GM12878 (cell line): Measurements from ENCODE around the gene PRR15. TPM values are rescaled to one million over a fixed set of nuclear protein-coding genes. Genes with fewer than 3 reads are reported as not detected.

Experiments used
- ATAC-seq: fragments of 200-7000 bp; cut with Tn5 transposase; 3 replicates; pipeline ENCODE4 v1.9.1; 2020; ENCODE audit warnings: mild to moderate bottlenecking, moderate library complexity
- BruUV-seq: library from RNA; stranded (reverse); fragments of 400-500 nt; replicated peaks from 2 replicates; lab custom pipeline; 2021; lab: Mats Ljungman, UMichigan
- CTCF ChIA-PET: fragments of 300-600 bp; sonication (Branson Sonifier 250); formaldehyde crosslinking; extraction: SDS; loops from one replicate; lab custom pipeline; 2021; ENCODE audit warnings: inconsistent platforms; lab: Yijun Ruan, JAX
- POLR2A ChIA-PET: fragments of 350-600 bp; formaldehyde crosslinking; extraction: SDS; loops from one replicate; lab custom pipeline; 2021; ENCODE audit warnings: inconsistent platforms; lab: Charles Lee
- RAD21 ChIA-PET: fragments of 300-600 bp; sonication (Branson Sonifier 250); formaldehyde crosslinking; loops from one replicate; lab custom pipeline; 2023; ENCODE audit warnings: antibody characterized with exemption; ENCODE audit not compliant: unreplicated experiment; lab: Charles Lee
- SMC1A ChIA-PET: fragments of 300-600 bp; sonication (Branson Sonifier 250); formaldehyde crosslinking; loops from one replicate; lab custom pipeline; 2023; ENCODE audit not compliant: unreplicated experiment, uncharacterized antibody; lab: Charles Lee
- DNase-seq: peaks from one replicate; pipeline ENCODE4 v3.0.0-alpha.2; 2011; ENCODE audit warnings: low read depth, low spot score
- FAIRE-seq: peaks from 3 replicates; lab custom pipeline; 2011; peaks lifted over from hg19 to GRCh38; lab: Jason Lieb, UNC
- H2AFZ ChIP-seq: 2 replicates; pipeline ENCODE4 v1.6.0; 2011; ENCODE audit warnings: low read depth, low read length, control low read depth; ENCODE audit not compliant: control insufficient read depth
- H3K27ac ChIP-seq: 2 replicates; pipeline ENCODE4 v1.5.1; 2011; ENCODE audit warnings: control low read depth; ENCODE audit not compliant: control insufficient read depth, insufficient read depth
- H3K27me3 ChIP-seq, 2 experiments: replicated peaks in 1 of 2; 2 replicates each; pipeline versions ENCODE4 v1.6.0 to v1.6.1; 2011; ENCODE audit warnings: low read length in 1 of 2; ENCODE audit not compliant: control insufficient read depth in 2 of 2, insufficient read depth in 2 of 2
- H3K36me3 ChIP-seq, 2 experiments: 2 replicates each; pipeline ENCODE4 v1.5.1; 2011; ENCODE audit warnings: low read length in 1 of 2; ENCODE audit not compliant: control insufficient read depth in 2 of 2, insufficient read depth in 2 of 2
- H3K4me1 ChIP-seq: 2 replicates; pipeline ENCODE4 v1.6.1; 2011; ENCODE audit warnings: mild to moderate bottlenecking, low read length, moderate library complexity, mixed read lengths; ENCODE audit not compliant: control insufficient read depth, insufficient read depth
- H3K4me2 ChIP-seq: 2 replicates; pipeline ENCODE4 v1.6.0; 2011; ENCODE audit warnings: control low read depth; ENCODE audit not compliant: control insufficient read depth, insufficient read depth
- H3K4me3 ChIP-seq: fragments of 200-600 bp; sonication (generic); 2 replicates; pipeline ENCODE4 v1.5.1; 2016
- H3K79me2 ChIP-seq: 2 replicates; pipeline ENCODE4 v1.6.0; 2011; ENCODE audit warnings: low read length; ENCODE audit not compliant: control insufficient read depth, insufficient read depth
- H3K9ac ChIP-seq: 2 replicates; pipeline ENCODE4 v1.8.0; 2011; ENCODE audit warnings: low read length, control low read depth, mixed read lengths; ENCODE audit not compliant: control insufficient read depth, insufficient read depth
- H3K9me3 ChIP-seq: replicated peaks from 3 replicates; pipeline ENCODE4 v1.5.1; 2011; ENCODE audit warnings: mild to moderate bottlenecking, low read length; ENCODE audit not compliant: control insufficient read depth, insufficient read depth
- H4K20me1 ChIP-seq: 2 replicates; pipeline ENCODE4 v1.6.0; 2011; ENCODE audit not compliant: control insufficient read depth, insufficient read depth
- ASH2L ChIP-seq: fragments of 300-600, 200-600 bp; sonication (generic); IDR thresholded peaks from 2 replicates; pipeline ENCODE4 v1.6.1; 2017; ENCODE audit warnings: low read depth, mild to moderate bottlenecking, borderline replicate concordance
- BACH1 ChIP-seq: fragments of 450-650 bp; IDR thresholded peaks from 2 replicates; pipeline ENCODE4 v1.6.1; 2017; ENCODE audit warnings: mild to moderate bottlenecking, borderline replicate concordance
- CBX5 ChIP-seq: sonication (generic); IDR thresholded peaks from 2 replicates; pipeline ENCODE4 v1.6.1; 2016; ENCODE audit warnings: low read depth, moderate library complexity, mild to moderate bottlenecking, inconsistent platforms
- CHD4 ChIP-seq: fragments of 200-600 bp; sonication (generic); IDR thresholded peaks from 2 replicates; pipeline ENCODE4 v1.6.1; 2016; ENCODE audit warnings: mild to moderate bottlenecking
- EGR1 ChIP-seq, 2 experiments: IDR thresholded peaks; 1 replicate in 1 of 2; 2 replicates in 1 of 2; pipeline ENCODE4 v1.6.1; 2011 to 2012; ENCODE audit warnings: low read depth in 2 of 2, low read length in 2 of 2, borderline replicate concordance in 1 of 2, mild to moderate bottlenecking in 1 of 2, moderate library complexity in 1 of 2
- MTA3 ChIP-seq: IDR thresholded peaks from 2 replicates; pipeline ENCODE4 v1.6.1; 2012; ENCODE audit warnings: low read length, inconsistent platforms, borderline replicate concordance
- NFIC ChIP-seq: IDR thresholded peaks from 2 replicates; pipeline ENCODE4 v1.6.1; 2012; ENCODE audit warnings: low read depth, mild to moderate bottlenecking, inconsistent platforms, low read length, moderate library complexity
- NR2F1 ChIP-seq: fragments of 450-650 bp; conservative IDR thresholded peaks from 2 replicates; pipeline ENCODE4 v1.6.1; 2017; ENCODE audit warnings: mild to moderate bottlenecking
- RAD51 ChIP-seq: fragments of 450-650 bp; IDR thresholded peaks from 2 replicates; pipeline ENCODE4 v1.6.1; 2016; ENCODE audit warnings: moderate library complexity, mild to moderate bottlenecking, inconsistent platforms
- RFX5 ChIP-seq: IDR thresholded peaks from 2 replicates; pipeline ENCODE4 v1.6.1; 2011; ENCODE audit warnings: low read depth, low read length, improper control_type of control experiment
- RUNX3 ChIP-seq: IDR thresholded peaks from 2 replicates; pipeline ENCODE4 v1.6.1; 2012; ENCODE audit warnings: low read length, inconsistent platforms
- TARDBP ChIP-seq: IDR thresholded peaks from 2 replicates; pipeline ENCODE4 v1.6.1; 2016; ENCODE audit warnings: borderline replicate concordance
- WRNIP1 ChIP-seq: IDR thresholded peaks from 2 replicates; pipeline ENCODE4 v1.6.1; 2011; ENCODE audit warnings: low read depth, low read length, improper control_type of control experiment, borderline replicate concordance
- ZBED1 ChIP-seq: IDR thresholded peaks from 2 replicates; pipeline ENCODE4 v1.6.1; 2016; ENCODE audit warnings: borderline replicate concordance
- WGBS: methylation state at CpG from one replicate; pipeline ENCODE4 v1.1.6; 2016; ENCODE audit warnings: low lambda C conversion rate; ENCODE audit not compliant: insufficient replicate concordance, insufficient coverage; ENCODE audit errors: missing lambda C conversion rate; 5-methylcytosine and 5-hydroxymethylcytosine counted together
- in situ Hi-C: fragments of 300-500 bp; cut with MboI; formaldehyde crosslinking; loops from 9 replicates; pipeline ENCODE4 v1.14.3; 2018; ENCODE audit warnings: mixed read lengths
- intact Hi-C: fragments of 100-400 bp; cut with micrococcal nuclease; formaldehyde crosslinking; loops from one replicate; pipeline ENCODE4 v1.14.2; 2022; ENCODE audit not compliant: unreplicated experiment
- polyA plus RNA-seq, 11 experiments: library from polyadenylated mRNA; depleted of rRNA in 4 of 11; unstranded in 6 of 11; stranded (reverse) in 5 of 11; fragments of >200 nt; fragmentation: Nextera tagmentation in 4 of 11; fragmentation: Illumina TruSeq in 1 of 11; extraction: Ambion mirVana in 4 of 11; extraction: Trizol in 1 of 11; gene quantifications; 1 replicate in 1 of 11; 2 replicates in 10 of 11; pipeline versions ENCODE4 v1.2.1 to v1.2.3, GENCODE V29; 2011 to 2016; ENCODE audit warnings: inconsistent platforms in 2 of 11, missing spikeins in 2 of 11, low read depth in 1 of 11
- total RNA-seq, 4 experiments: library from RNA; depleted of rRNA in 3 of 4; stranded (reverse); fragments of >200 nt in 3 of 4; fragmentation: Illumina TruSeq in 1 of 4; extraction: Trizol in 1 of 4; gene quantifications; 2 replicates each; pipeline versions ENCODE4 v1.2.1 to v1.2.3, GENCODE V29; 2013 to 2021
- TF ChIP-seq, protein P1 (sequence below): IDR thresholded peaks from 2 replicates; pipeline ENCODE4 v1.6.1; 2012; ENCODE audit warnings: mild to moderate bottlenecking, low read depth, low read length

PRR15 gene
- total and polyA plus RNA-seq, 10 of the 15 experiments (the other 5 are each of a cell fraction or from before 2014, with no cell fraction given), result not detected

DNA sequence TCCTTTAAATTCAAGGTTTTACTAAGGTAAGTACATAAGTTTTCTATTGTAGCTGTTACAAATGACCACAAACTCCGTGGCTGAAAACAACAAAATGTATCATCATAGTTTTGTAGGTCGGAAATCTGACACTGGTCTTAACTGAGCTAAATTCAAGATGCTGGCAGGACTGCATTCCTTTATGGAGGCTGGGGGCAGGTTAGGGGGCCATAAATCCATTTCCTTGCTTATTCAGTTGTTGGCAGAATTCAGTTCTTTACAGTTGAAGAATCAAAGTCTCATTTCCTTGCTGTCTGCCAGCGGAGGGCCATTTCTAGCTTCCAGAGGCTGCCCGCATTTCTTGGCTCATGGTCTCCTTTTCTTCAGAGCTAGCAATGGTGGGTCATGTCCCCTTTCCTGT, 11.2 kb upstream of the PRR15 start:
- ChIA-PET RAD21 (no interaction called here), CTCF (interaction anchor here (0.9 kb wide), 1 partner anchor 630 kb away, joined by 3 read pairs; no protein-coding TSS in a partner anchor), SMC1A (no interaction called here), POLR2A (interaction anchor here (1.0 kb wide), 1 partner anchor 58 kb away, joined by 5 read pairs; no protein-coding TSS in a partner anchor)
- Histone ChIP-seq H3K79me2 (no peaks in the 10 kb centered on the region), H2AFZ (no peak overlapping the region), H3K4me2 (no peak overlapping the region), H3K27ac (no peak overlapping the region), H3K4me1 (no peaks in the 10 kb centered on the region), H3K36me3 (no peaks in the 10 kb centered on the region), H3K27me3 (peaks cover 3 to 4% of the 10 kb centered on the region in 2 experiments; a peak in 2 of 4 replicates), H3K4me3 (no peak overlapping the region), H3K9me3 (no peaks in the 10 kb centered on the region), H3K9ac (no peak overlapping the region), H4K20me1 (no peaks in the 10 kb centered on the region)
- TF ChIP-seq RAD51 (no peak), ZBED1 (no peak), WRNIP1 (no peak), RFX5 (no peak), TARDBP (no peak), NR2F1 (no peak), BACH1 (no peak), ASH2L (no peak), MTA3 (no peak), RUNX3 (no peak), NFIC (no peak), CBX5 (no peak), CHD4 (no peak), EGR1 (IDR thresholded peaks at IDR 0.05; ENCODE audit: borderline replicate concordance in 1 of 2, low read depth in 2 of 2, low read length in 2 of 2) (no peak)
- TF ChIP-seq, protein P1, sequence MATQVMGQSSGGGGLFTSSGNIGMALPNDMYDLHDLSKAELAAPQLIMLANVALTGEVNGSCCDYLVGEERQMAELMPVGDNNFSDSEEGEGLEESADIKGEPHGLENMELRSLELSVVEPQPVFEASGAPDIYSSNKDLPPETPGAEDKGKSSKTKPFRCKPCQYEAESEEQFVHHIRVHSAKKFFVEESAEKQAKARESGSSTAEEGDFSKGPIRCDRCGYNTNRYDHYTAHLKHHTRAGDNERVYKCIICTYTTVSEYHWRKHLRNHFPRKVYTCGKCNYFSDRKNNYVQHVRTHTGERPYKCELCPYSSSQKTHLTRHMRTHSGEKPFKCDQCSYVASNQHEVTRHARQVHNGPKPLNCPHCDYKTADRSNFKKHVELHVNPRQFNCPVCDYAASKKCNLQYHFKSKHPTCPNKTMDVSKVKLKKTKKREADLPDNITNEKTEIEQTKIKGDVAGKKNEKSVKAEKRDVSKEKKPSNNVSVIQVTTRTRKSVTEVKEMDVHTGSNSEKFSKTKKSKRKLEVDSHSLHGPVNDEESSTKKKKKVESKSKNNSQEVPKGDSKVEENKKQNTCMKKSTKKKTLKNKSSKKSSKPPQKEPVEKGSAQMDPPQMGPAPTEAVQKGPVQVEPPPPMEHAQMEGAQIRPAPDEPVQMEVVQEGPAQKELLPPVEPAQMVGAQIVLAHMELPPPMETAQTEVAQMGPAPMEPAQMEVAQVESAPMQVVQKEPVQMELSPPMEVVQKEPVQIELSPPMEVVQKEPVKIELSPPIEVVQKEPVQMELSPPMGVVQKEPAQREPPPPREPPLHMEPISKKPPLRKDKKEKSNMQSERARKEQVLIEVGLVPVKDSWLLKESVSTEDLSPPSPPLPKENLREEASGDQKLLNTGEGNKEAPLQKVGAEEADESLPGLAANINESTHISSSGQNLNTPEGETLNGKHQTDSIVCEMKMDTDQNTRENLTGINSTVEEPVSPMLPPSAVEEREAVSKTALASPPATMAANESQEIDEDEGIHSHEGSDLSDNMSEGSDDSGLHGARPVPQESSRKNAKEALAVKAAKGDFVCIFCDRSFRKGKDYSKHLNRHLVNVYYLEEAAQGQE, result no peak
- DNase-seq (no peak), ATAC-seq (no peak), FAIRE-seq (no peak)
- WGBS, result 49% methylated on average over 4 of the region's 4 CpGs
- BruUV-seq, result no TSS peak
- in situ Hi-C loops, result no loop called here
- intact Hi-C loops, result no loop called here
